Activated T-cell treated with anti-CD3 and anti-CD28 coated beads, Interleukin-2, amount 50 U/mL, for 24 hours (primary cell): ENCODE measurements around the gene DNAAF1.
"Not testable (repeated sequence)": the region's sequence is repeated elsewhere in the genome, so short reads cannot be mapped to it uniquely, and the experiment has no call there.

Experiments used
- DNase-seq: peaks from one replicate; pipeline ENCODE4 v3.0.0-alpha.2; 2020
- H3K27ac Mint-ChIP-seq: 2 replicates; pipeline ENCODE4 v1.8.0; 2020; ENCODE audit warnings: mild to moderate bottlenecking, mixed read lengths
- H3K27me3 Mint-ChIP-seq: 2 replicates; pipeline ENCODE4 v1.8.0; 2020; ENCODE audit warnings: mixed read lengths
- H3K36me3 Mint-ChIP-seq: 2 replicates; pipeline ENCODE4 v1.8.0; 2020; ENCODE audit warnings: low read depth, mixed read lengths
- H3K4me1 Mint-ChIP-seq: 2 replicates; pipeline ENCODE4 v1.8.0; 2020; ENCODE audit warnings: low read depth, mixed read lengths
- H3K4me3 Mint-ChIP-seq: 2 replicates; pipeline ENCODE4 v1.8.0; 2020; ENCODE audit warnings: mild to moderate bottlenecking, moderate library complexity, mixed read lengths
- H3K9me3 Mint-ChIP-seq: 2 replicates; pipeline ENCODE4 v1.8.0; 2020; ENCODE audit warnings: mixed read lengths

The DNAAF1 gene

DNA sequence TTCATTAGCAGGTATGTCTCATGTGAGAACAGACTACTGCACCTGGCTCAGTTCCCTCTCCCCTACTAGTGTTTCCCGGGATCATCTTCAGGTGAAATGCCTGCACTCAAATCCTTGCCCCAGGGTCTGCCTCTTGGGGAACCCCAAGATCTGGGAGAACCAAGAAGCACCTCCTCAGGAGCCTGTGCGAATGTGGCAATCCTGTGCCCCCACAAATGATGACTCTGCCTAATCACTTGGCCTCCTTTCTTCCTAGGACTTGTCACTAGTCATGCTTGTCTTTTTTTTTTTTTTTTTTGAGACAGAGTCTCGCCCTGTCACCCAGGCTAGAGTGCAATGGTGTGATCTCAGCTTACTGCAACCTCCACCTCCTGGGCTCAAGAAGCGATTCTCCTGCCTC is 67.5 kb downstream of the DNAAF1 start:
- Mint-ChIP-seq H3K9me3 (no peaks in the 10 kb centered on the region), H3K27me3 (no peaks in the 10 kb centered on the region), H3K4me1 (peaks cover 5% of the 10 kb centered on the region), H3K27ac (no peak overlapping the region), H3K4me3 (no peak overlapping the region), H3K36me3 (no peaks in the 10 kb centered on the region)
- DNase-seq, result no peak

DNA sequence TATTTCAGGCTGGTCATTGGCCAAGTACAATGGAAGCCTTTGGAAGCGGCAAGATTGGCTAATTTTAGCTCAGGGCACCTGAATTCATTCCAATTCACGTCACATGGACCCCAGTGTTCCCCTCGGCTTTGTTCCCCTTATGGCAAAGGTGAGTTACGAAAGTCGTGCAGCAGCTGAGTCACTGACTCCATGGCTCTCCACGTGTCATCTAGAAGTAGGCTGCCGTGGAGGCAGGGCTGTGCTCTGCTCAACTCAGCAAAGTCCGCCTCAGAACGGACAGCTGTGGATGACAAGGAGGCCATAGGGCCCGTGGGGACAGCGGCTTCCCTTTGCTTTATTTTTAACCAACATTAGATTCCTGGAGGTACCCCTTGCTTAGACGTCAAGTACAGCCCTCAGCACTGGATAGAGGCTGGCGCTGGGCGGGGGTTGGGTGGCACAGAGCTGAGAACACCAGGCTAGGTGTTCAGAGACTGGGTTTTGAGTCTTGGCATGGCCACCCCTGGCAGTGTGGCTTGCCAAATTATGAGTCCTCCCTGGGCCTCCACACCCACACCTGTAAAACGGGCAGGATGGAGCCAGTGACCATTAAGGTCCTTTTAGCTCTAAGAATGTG is 69.5 kb downstream of the DNAAF1 start:
- no peak overlapping the region for H3K27ac Mint-ChIP-seq
- H3K4me1 Mint-ChIP-seq, result peaks cover 3% of the 10 kb centered on the region
- no peaks in the 10 kb centered on the region for H3K36me3 Mint-ChIP-seq
- no peak for DNase-seq
- H3K4me3 Mint-ChIP-seq, result no peak overlapping the region
- no peaks in the 10 kb centered on the region for H3K9me3 Mint-ChIP-seq
- H3K27me3 Mint-ChIP-seq, result no peaks in the 10 kb centered on the region

DNA sequence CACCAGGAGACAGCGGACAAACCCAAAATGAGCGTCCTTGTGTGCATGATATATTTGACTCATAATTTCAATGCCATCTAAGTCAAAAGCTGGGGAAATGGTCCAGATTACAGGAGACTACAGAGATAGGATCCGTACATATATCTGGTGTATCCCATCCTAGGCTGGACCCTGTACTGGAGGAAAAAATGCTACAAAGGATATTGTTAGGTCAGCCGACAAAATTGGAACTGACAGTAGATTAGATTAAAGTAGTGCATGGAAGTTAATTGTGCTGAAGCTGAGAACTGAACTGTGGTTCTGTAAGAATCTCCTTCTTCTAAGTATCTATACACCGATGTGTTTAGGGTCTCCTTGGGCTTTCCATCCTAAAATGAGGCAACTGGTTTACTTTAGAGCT is 70.4 kb downstream of the DNAAF1 start:
- no peaks in the 10 kb centered on the region for H3K27me3 Mint-ChIP-seq
- no peak overlapping the region for H3K4me3 Mint-ChIP-seq
- H3K36me3 Mint-ChIP-seq, result no peaks in the 10 kb centered on the region
- H3K9me3 Mint-ChIP-seq, result no peaks in the 10 kb centered on the region
- DNase-seq, result no peak
- no peaks in the 10 kb centered on the region for H3K4me1 Mint-ChIP-seq
- H3K27ac Mint-ChIP-seq, result no peak overlapping the region

DNA sequence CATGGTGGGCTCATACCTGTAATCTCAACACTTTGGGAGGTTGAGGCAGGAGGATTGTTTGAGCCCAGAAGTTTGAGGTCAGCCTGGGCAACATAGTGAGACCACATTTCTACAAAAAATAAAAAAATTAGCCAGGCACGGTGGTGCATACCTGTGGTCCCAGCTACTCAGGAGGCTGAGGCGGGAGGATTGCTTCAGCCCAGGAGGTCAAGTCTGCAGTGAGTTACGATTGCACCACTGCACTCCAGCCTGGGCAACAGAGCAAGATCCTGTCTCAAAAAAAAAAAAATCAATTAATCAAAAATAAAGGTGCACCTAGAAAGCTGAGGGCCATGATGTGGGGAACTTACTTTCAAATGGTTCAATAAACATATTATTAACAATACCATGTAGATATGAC is 71.0 kb downstream of the DNAAF1 start:
- H3K9me3 Mint-ChIP-seq, H3K36me3 Mint-ChIP-seq, H3K27ac Mint-ChIP-seq, H3K27me3 Mint-ChIP-seq, H3K4me1 Mint-ChIP-seq, DNase-seq, H3K4me3 Mint-ChIP-seq: not testable (repeated sequence)

DNA sequence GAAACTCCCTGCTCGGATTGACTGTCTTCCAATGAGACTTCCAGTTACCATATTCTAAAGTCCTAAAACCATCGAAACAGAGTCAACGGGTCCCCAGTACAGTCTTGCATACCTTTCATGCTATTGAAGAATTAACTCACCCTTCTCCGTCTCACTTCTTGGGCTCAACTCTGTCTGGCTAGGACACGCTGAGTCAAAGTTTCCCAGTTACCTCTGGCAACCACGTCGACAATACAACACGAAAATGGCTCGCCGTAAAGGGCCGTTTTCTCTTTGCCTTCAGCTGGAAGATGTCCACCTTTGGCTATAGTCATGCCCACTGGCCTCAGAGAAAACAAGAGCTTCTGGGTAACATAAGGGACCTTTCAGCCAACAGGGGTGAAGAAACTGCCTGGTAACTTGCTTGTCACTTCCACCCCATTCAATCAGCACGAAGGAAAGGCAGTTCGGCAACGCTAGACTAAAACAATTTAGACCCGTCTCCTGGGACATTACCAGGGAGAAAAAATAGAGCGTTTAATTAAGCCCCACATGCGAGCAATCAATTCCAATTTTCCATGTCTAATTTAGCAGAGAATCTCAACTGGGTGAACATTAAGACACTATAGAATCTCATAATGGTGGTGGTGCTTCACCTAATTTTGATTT is 73.2 kb downstream of the DNAAF1 start:
- DNase-seq, result no peak
- H3K4me1 Mint-ChIP-seq, result no peaks in the 10 kb centered on the region
- no peaks in the 10 kb centered on the region for H3K9me3 Mint-ChIP-seq
- no peaks in the 10 kb centered on the region for H3K36me3 Mint-ChIP-seq
- no peaks in the 10 kb centered on the region for H3K27me3 Mint-ChIP-seq
- no peak overlapping the region for H3K4me3 Mint-ChIP-seq
- H3K27ac Mint-ChIP-seq, result no peak overlapping the region

DNA sequence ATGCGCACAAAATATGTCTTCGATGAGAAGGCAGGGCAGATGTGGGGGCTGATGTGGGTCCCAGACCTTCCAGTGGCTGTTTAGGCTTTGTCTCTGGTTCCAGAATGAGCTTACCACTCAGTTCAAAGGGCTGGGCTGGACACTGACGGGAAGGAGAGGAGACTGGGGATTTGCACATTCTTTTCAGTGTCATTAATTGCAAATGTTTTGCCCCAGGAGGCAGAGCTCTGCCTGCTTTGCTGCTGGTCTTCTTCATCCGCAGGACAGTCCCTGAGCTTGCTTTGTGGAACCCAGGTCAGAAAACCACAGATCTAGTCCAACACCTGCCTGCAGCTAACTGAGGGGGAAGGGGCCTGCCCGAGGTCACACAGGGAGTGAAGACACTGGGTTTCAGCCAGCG is 73.8 kb downstream of the DNAAF1 start:
- H3K9me3 Mint-ChIP-seq, result no peaks in the 10 kb centered on the region
- DNase-seq, result no peak
- H3K4me3 Mint-ChIP-seq, result no peak overlapping the region
- no peaks in the 10 kb centered on the region for H3K36me3 Mint-ChIP-seq
- H3K4me1 Mint-ChIP-seq, result no peaks in the 10 kb centered on the region
- H3K27ac Mint-ChIP-seq, result no peak overlapping the region
- H3K27me3 Mint-ChIP-seq, result no peaks in the 10 kb centered on the region

DNA sequence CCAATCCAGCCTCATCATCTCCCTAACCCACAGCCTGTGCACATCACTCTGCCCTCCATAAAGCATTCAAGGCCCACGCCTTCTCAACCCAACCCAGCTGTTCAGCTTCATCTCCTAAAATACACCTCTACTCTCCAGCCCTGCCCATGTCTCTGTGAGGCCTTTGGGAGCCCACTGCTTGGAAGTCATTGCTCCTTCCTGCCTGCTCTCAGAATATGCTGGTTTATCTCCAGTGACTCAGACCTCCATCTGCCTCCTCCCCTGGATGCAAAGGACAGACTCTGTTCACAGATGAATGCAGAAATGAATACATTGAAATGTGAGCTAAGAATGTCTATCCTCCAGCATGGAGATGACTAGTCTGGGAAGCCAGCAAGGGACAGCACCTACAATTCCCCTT is 75.7 kb downstream of the DNAAF1 start:
- H3K27ac Mint-ChIP-seq, result no peak overlapping the region
- no peak for DNase-seq
- H3K27me3 Mint-ChIP-seq, result no peaks in the 10 kb centered on the region

DNA sequence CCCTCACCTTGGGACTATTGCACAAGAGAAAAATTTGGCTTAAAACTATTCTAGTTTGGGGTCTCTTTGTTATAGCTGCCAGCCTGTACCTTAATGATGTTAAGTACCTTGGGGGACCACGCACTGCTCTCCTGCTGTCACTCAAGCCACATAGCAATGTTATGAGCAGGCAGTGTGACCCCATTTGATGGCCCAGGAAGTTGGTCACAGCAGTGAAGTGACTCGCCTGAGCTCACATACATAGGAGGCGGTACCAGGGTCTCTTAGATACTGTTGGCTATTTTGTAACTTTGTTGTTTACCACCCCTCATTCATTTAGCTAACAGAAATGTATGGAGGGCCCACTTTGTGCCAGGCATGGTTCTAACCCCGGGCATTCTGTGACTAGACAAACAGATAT is 78.3 kb downstream of the DNAAF1 start:
- Mint-ChIP-seq H3K27me3 (peaks cover 14% of the 10 kb centered on the region), H3K27ac (no peak overlapping the region), H3K4me1 (no peaks in the 10 kb centered on the region), H3K4me3 (no peak overlapping the region), H3K36me3 (no peaks in the 10 kb centered on the region), H3K9me3 (no peaks in the 10 kb centered on the region)
- no peak for DNase-seq

More for the DNA sequence above, 75.7 kb downstream of the DNAAF1 start:
- no peaks in the 10 kb centered on the region for H3K9me3 Mint-ChIP-seq
- no peak overlapping the region for H3K4me3 Mint-ChIP-seq
- no peaks in the 10 kb centered on the region for H3K36me3 Mint-ChIP-seq
- H3K4me1 Mint-ChIP-seq, result no peaks in the 10 kb centered on the region

DNA sequence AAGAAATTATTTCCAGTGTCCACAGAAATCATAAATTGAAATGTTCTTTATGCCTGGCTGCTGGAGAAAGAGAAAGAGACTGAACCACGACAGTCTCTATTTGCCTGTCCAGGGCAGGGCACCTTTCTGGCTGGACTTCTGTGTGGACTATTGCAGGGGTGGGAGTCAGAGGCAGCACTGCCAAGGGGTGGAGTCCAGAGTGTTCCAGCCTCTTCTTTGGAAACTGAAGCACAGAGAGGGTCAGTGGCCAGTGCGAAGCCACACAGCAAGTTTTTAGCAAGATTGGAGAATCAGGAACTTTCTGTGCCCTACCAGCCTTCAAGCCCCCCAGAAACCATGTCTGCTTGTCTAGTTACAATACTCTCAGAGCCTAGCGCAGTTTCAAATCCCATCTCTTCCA is 79.4 kb downstream of the DNAAF1 start:
- Mint-ChIP-seq H3K27me3 (peaks cover 14% of the 10 kb centered on the region), H3K27ac (no peak overlapping the region), H3K9me3 (no peaks in the 10 kb centered on the region), H3K4me1 (no peaks in the 10 kb centered on the region), H3K36me3 (no peaks in the 10 kb centered on the region), H3K4me3 (no peak overlapping the region)
- DNase-seq, result no peak

DNA sequence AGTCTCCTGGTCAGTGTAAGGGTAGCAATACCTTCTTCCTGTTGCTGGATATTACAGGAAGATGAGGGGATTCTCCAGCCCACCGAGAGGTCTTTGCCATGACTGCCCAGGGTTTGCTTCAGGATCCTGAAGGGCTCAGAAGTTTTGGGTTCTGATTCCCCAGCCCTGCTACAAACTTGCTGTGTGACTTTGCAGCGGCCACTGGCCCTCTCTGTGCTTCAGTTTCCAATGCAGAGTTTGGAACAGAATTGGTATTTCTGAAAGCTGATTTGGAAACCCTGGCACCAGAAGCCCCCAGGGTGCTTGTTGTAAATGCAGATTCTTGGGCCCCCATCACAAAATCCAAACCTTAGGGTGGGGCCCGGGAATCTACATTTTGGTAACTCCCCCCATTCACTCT is 80.0 kb downstream of the DNAAF1 start:
- H3K4me3 Mint-ChIP-seq, result no peak overlapping the region
- H3K9me3 Mint-ChIP-seq, result no peaks in the 10 kb centered on the region
- no peaks in the 10 kb centered on the region for H3K4me1 Mint-ChIP-seq
- H3K36me3 Mint-ChIP-seq, result no peaks in the 10 kb centered on the region
- H3K27me3 Mint-ChIP-seq, result peaks cover 14% of the 10 kb centered on the region
- no peak for DNase-seq
- no peak overlapping the region for H3K27ac Mint-ChIP-seq

DNA sequence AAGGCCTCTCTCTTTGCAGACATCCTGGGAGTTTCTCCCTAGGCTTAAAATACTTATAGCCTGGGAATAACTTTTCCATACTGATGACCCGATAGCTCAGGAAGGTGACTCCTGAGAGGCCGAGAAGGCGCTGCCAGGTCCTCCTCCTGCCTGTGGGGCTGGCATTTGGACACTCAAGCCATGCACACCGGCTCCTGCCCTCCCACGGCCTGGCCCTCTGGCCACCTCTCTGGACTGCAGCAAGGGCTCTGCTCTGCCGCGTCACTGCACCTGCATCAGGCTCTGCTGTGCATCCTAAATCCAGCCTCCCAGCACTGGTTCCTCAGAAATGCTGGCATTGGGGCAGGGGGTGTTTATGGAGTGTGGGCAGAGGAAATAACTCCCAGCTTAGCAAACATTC is 80.5 kb downstream of the DNAAF1 start:
- H3K27ac Mint-ChIP-seq, result no peak overlapping the region
- no peaks in the 10 kb centered on the region for H3K36me3 Mint-ChIP-seq
- no peaks in the 10 kb centered on the region for H3K9me3 Mint-ChIP-seq
- H3K4me3 Mint-ChIP-seq, result no peak overlapping the region
- DNase-seq, result no peak
- H3K4me1 Mint-ChIP-seq, result no peaks in the 10 kb centered on the region
- H3K27me3 Mint-ChIP-seq, result peaks cover 14% of the 10 kb centered on the region

DNA sequence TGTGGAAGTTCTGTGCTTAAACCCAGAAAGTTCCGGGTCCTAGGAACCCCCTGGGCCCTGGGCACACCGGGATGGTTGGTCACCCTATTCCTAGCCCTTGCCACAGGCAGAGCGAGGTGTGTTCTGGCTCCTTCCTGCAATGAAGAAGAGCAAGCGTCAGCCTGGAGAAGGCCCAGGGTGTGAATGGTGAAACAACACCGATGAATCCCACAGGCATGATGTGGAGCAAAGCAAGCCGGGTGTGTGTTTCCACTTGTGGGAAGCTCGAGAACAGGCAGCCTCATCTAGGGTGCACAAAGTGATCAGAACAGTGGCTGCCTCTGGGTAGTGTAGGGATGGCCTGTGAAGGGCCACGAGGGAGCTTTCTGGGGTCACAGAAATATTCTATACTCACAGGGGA is 80.9 kb downstream of the DNAAF1 start:
- Mint-ChIP-seq H3K36me3 (no peaks in the 10 kb centered on the region), H3K4me3 (no peak overlapping the region), H3K9me3 (no peaks in the 10 kb centered on the region), H3K27me3 (peaks cover 15% of the 10 kb centered on the region), H3K4me1 (no peaks in the 10 kb centered on the region), H3K27ac (no peak overlapping the region)
- DNase-seq, result no peak
